ENCODE measurements around the gene TSLP. TPM values are rescaled to one million over a fixed set of nuclear protein-coding genes. Genes with fewer than 3 reads are reported as not detected.

TSLP gene
- total RNA-seq, 1 experiment from 2014 or later = not detected

DNA sequence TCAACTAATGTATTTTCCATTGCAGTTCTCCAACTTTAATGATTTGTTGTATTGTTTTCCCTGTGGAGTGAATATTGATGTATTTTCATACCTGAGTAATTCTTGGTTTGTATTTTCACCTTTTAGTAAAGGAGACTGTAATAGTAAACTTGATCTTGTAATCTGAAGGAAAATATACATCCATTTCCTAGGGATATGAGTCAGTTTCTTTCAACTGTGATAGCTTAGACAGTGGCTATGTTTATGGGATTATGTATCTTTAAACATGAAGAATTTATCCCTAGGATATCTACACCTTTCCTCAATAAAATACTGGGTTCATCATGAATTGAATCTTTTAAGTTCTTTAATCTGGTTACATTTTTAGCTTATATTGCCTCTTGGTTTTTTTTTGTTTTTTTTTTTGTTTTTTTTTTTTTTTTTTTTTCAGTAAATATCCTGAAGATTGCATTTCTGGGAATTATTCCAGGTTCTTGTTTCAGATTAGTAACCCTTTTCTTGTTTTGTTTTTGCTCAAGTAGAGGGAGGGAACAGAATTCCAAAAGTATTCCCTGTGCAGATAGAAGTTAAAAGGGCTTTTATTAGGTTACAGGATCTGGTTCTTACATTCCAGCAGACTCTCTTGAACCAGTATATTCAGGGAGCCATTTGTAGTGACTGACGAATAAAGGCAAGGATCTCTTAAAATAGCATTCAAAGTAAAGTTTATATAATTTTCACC, 27.7 kb downstream of the TSLP start:
- H3K36me3 Mint-ChIP-seq (ENCODE audit: insufficient read depth, unreplicated experiment) = peaks cover 43% of the 10 kb centered on the region
- Histone ChIP-seq H3K4me1 (no peaks in the 10 kb centered on the region), H3K27me3 (replicated peaks; ENCODE audit: control insufficient read depth, insufficient read depth, low read length) (no peaks in the 10 kb centered on the region), H3K9me3 (no peaks in the 10 kb centered on the region), H3K4me3 (ENCODE audit: low read depth, low read length) (no peak overlapping the region), H3K36me3 (ENCODE audit: control insufficient read depth, insufficient read depth, low read length) (no peaks in the 10 kb centered on the region)
- intact Hi-C loops (cut with micrococcal nuclease; ENCODE audit: unreplicated experiment) = no loop called here
- H3K27ac Mint-ChIP-seq (ENCODE audit: unreplicated experiment) = no peak overlapping the region
- no peaks in the 10 kb centered on the region for H3K4me1 Mint-ChIP-seq (ENCODE audit: low read depth, unreplicated experiment)
- no TSS peak for BruUV-seq (replicated peaks)
- ChIA-PET CTCF (no interaction called here), POLR2A (no interaction called here)
- no peaks in the 10 kb centered on the region for H3K27me3 Mint-ChIP-seq (ENCODE audit: insufficient read depth, unreplicated experiment)
- H3K4me3 Mint-ChIP-seq (ENCODE audit: unreplicated experiment) = no peak overlapping the region
- DNase-seq = no peak
- TF ChIP-seq CTCF (IDR thresholded peaks at IDR 0.05; ENCODE audit: insufficient read depth in 1 of 2, low read depth in 1 of 2, low read length in 1 of 2, severe bottlenecking in 1 of 2, unreplicated experiment in 1 of 2) = no peak
- H3K9me3 Mint-ChIP-seq (ENCODE audit: unreplicated experiment) = no peaks in the 10 kb centered on the region

DNA sequence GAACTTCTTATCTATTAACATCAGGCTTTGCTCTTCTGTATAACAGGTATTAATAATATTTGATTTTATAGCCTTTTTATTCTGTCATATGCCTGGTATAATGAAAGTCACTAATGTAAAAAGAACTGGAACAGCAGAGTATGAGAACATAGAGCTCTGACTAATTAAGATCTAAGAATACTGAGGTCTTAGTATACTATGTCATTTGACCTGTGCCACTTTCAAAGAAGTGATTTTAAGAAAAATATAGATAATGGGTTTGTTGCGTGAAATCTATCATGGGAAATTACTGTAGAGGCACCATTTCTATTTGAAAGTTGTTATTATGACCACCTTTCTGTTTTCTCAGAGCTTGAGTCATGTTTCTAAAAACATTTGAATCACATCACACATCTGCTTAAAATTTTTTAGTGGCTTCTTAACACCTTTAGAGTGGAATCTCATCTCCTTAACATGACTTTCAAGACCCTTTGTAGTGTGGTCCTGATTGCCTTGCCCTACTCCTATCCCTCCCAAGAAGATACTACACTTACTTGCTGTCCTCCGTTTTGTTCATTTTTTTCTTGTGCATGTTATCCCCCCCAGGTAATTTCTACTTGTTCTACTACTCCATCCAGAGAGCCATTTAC, 34.9 kb downstream of the TSLP start:
- Histone ChIP-seq H3K4me1 (no peaks in the 10 kb centered on the region), H3K4me3 (ENCODE audit: low read depth, low read length) (no peak overlapping the region), H3K36me3 (ENCODE audit: control insufficient read depth, insufficient read depth, low read length) (no peaks in the 10 kb centered on the region), H3K9me3 (no peaks in the 10 kb centered on the region), H3K27me3 (replicated peaks; ENCODE audit: control insufficient read depth, insufficient read depth, low read length) (no peaks in the 10 kb centered on the region)
- Mint-ChIP-seq H3K4me1 (ENCODE audit: low read depth, unreplicated experiment) (no peaks in the 10 kb centered on the region), H3K27me3 (ENCODE audit: insufficient read depth, unreplicated experiment) (no peaks in the 10 kb centered on the region), H3K4me3 (ENCODE audit: unreplicated experiment) (no peak overlapping the region), H3K36me3 (ENCODE audit: insufficient read depth, unreplicated experiment) (peaks cover 44% of the 10 kb centered on the region), H3K9me3 (ENCODE audit: unreplicated experiment) (no peaks in the 10 kb centered on the region), H3K27ac (ENCODE audit: unreplicated experiment) (no peak overlapping the region)
- intact Hi-C loops (cut with micrococcal nuclease; ENCODE audit: unreplicated experiment) = no loop called here
- TF ChIP-seq CTCF (IDR thresholded peaks at IDR 0.05; ENCODE audit: insufficient read depth in 1 of 2, low read depth in 1 of 2, low read length in 1 of 2, severe bottlenecking in 1 of 2, unreplicated experiment in 1 of 2) = no peak
- DNase-seq = no peak
- no TSS peak for BruUV-seq (replicated peaks)
- ChIA-PET CTCF (no interaction called here), POLR2A (no interaction called here)

DNA sequence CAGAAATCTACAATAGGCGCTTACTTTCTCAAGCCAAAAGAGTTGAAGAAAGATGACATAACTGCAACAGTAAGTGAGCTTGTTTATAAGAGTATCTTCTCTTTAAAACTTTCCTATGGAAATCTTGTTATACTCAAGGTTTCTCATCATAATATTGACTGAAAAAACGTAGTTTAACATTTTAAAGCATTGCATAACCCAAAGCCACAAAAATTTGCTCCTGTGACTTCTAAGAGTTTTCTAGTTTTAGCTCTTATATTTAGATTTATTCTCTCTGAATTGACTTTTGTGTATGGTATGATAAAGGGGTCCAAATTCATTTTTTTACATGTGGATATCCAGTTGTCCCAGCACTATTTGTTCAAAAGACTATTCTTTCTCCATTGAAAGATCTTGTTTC, 35.9 kb downstream of the TSLP start:
- H3K27me3 Mint-ChIP-seq (ENCODE audit: insufficient read depth, unreplicated experiment) = no peaks in the 10 kb centered on the region
- H3K4me3 Mint-ChIP-seq (ENCODE audit: unreplicated experiment) = no peak overlapping the region
- intact Hi-C loops (cut with micrococcal nuclease; ENCODE audit: unreplicated experiment) = no loop called here
- ChIA-PET POLR2A (no interaction called here), CTCF (no interaction called here)
- no peaks in the 10 kb centered on the region for H3K9me3 ChIP-seq
- no peak for TF ChIP-seq CTCF (IDR thresholded peaks at IDR 0.05; ENCODE audit: insufficient read depth in 1 of 2, low read depth in 1 of 2, low read length in 1 of 2, severe bottlenecking in 1 of 2, unreplicated experiment in 1 of 2)
- H3K27ac Mint-ChIP-seq (ENCODE audit: unreplicated experiment) = no peak overlapping the region
- no peaks in the 10 kb centered on the region for H3K4me1 Mint-ChIP-seq (ENCODE audit: low read depth, unreplicated experiment)
- peaks cover 52% of the 10 kb centered on the region for H3K36me3 Mint-ChIP-seq (ENCODE audit: insufficient read depth, unreplicated experiment)
- H3K4me1 ChIP-seq = no peaks in the 10 kb centered on the region
- no peaks in the 10 kb centered on the region for H3K27me3 ChIP-seq (replicated peaks; ENCODE audit: control insufficient read depth, insufficient read depth, low read length)
- BruUV-seq (replicated peaks) = no TSS peak
- no peaks in the 10 kb centered on the region; the same call in 1 of the 2 replicates for H3K36me3 ChIP-seq (ENCODE audit: control insufficient read depth, insufficient read depth, low read length)
- H3K4me3 ChIP-seq (ENCODE audit: low read depth, low read length) = no peak overlapping the region
- H3K9me3 Mint-ChIP-seq (ENCODE audit: unreplicated experiment) = no peaks in the 10 kb centered on the region
- no peak for DNase-seq
